Dermis microvascular lymphatic vessel endothelial cell (primary cell): Measurements from ENCODE around the gene MAD1L1. TPM values are rescaled to one million over a fixed set of nuclear protein-coding genes. Genes with fewer than 3 reads are reported as not detected.

Source experiments
- DNase-seq, 2 donors: peaks; one replicate each; pipeline versions ENCODE4 v3.0.0 to v3.0.0-alpha.2; 2010; ENCODE audit warnings: low read depth in 2 of 2
- total RNA-seq: library from RNA; depleted of rRNA; stranded (reverse); fragments of >200 nt; gene quantifications from 2 replicates; pipeline ENCODE4 v1.2.1, GENCODE V29; 2014

MAD1L1 gene
- total RNA-seq, 1 donor from 2014 or later: 41.1 TPM

GRCh38 chr7:1945558-1945957 lies 287.2 kb downstream of the MAD1L1 start:
- no peak for DNase-seq

DNA sequence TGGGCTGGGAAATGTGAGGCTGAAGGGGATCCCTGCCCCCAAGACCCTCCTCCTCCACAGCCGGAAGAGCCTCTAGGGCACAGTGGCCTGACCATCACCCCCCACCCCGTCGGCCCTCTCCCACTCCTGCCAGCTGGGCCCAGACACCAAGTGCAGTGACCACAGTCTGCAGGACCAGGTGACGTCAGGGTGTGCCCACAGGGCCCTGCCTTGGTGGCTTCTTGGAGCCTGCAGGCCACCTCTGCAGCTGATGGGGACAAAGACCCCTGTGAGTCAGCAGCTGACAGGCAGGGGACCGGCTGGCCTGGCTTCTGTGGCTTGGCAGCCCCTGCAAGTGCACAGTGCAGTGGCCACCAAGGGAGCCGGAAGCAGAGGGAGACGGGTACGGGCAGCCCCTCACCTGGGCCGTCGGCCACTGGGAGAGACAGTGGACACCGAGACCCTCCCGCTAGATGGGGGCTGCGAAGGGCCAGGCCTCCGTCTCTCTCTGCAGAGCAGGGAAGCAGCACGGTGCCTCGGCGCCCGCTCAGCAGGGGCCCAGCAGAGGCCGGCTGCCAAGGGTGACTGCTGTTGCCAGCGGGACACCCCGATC lies 288.0 kb downstream of the MAD1L1 start:
- DNase-seq: no peak

DNA sequence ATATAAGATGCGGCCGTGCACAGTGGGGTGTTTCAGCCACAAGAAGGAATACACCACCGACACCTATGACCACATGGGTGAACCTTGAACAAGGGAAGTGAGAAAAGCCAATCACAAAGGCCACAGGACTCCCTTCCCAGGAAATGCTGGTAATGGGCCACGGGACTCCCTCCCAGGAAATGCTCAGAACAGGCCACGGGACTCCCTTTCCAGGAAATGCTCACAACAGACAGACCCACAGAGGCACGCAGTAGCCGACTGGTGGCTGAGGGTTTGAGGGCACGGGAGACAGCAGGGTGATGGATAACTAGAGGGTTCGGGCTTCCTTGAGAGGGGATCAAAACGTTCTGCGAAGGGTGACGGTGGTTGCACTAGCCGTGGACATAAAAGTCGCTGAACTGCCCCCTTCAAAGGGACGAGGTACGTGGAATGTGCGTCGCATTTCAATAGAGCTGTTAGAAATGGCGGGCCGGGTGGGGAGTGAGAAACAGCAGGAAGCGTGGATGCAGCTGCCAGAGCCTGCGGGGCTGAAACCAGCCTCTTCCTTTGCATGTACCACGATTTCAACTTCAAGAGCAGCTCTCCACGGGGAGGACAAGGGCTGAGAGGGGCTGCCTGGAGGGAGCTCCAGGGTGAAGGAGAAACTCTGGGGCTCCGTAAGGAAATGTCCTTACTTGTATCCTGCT lies 288.7 kb downstream of the MAD1L1 start:
- DNase-seq: no peak

- DNase-seq: no peak
Observed at GRCh38 chr7:1943326-1943725, 289.4 kb downstream of the MAD1L1 start.

- DNase-seq: peak in 1 of 2 donors; percentile 14
Observed at GRCh38 chr7:1942941-1943289, 289.8 kb downstream of the MAD1L1 start.

GRCh38 chr7:1942243-1942940 lies 290.4 kb downstream of the MAD1L1 start:
- DNase-seq: no peak

GRCh38 chr7:1941464-1942242 lies 291.1 kb downstream of the MAD1L1 start:
- no peak for DNase-seq

DNA sequence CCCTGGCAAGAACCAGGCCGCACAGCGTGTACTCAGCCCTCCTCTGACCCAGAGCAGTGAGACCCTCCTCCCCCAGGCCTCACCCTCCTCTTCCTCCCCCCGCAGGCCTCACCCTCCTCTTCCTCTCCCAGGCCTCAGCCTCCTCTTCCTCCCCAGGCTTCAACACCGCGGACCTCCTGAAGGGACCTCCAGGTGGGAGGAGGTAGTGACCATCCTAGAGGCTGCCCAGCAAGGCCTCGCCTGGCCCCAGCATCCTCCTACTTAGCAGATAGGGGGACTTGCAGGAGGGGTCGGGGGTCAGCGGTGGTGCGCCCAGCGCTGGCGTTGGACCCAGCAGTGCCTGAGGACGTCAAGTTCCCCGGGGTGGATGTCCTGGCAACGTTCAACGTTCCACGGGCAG lies 291.9 kb downstream of the MAD1L1 start:
- no peak for DNase-seq

- DNase-seq: no peak
Observed at GRCh38 chr7:1940402-1940786, 292.4 kb downstream of the MAD1L1 start.

DNA sequence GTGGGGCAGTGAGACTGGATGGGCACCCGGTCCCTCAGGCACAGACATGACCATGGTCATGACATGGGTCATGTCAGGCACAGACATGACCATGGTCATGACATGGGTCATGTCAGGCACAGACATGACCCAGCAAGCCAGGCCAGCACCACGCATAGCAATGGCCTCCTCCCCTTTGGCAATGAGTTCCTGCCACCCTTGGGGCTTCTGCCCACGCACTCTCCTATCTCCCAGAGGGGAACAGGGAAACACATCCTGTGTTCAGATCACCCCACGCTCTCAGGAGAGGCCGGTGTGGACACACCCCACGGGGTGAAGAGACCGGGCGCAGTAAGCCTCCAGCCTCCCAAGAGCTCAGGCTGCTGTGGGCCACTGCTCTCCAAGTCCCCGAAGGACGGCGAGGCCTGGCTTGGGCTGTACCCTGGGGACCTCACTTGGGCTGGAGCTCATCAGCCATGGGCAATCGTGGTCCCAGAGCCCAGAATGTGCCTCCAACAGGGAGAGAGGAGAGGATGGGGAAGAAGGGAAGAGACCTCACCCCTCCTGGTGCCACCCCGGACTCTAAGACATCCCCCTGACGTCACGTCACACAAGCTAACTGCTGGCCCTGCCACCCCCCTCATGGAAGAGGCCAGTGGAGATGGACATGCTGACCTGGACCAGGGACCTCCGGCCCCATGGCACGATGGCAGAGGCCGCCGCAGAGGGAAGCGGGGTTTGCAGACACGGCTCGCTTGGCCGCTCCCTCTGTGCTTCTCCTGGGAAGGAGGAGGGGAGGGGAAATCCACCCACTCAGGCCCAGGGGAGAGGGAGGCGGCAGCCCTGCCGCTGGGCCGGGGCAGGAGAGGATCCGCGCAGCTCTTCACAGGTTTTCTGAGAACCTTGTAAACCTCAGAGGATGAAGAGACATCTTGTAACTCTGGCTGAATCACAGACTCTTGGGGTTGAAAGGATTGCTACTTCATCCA lies 293.0 kb downstream of the MAD1L1 start:
- no peak for DNase-seq

GRCh38 chr7:1938788-1939433 lies 293.8 kb downstream of the MAD1L1 start:
- DNase-seq: no peak

DNA sequence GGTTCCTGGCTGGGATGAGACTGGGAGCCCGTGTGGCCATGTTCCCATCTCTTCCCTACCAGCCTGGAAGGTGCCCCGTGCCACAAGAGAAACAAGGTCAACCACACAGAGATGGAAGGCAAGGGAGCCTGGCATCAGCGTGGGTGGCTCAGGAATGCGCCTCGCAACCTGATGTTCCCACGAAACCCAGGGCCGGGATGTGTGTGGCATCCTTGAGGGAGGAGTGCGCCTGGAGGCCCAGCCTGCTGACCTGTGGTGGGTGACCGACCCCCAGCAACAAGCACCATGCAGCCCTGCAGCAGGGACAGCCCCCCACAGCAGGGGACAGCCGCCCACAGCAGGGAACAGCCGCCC lies 295.5 kb downstream of the MAD1L1 start:
- no peak for DNase-seq

DNA sequence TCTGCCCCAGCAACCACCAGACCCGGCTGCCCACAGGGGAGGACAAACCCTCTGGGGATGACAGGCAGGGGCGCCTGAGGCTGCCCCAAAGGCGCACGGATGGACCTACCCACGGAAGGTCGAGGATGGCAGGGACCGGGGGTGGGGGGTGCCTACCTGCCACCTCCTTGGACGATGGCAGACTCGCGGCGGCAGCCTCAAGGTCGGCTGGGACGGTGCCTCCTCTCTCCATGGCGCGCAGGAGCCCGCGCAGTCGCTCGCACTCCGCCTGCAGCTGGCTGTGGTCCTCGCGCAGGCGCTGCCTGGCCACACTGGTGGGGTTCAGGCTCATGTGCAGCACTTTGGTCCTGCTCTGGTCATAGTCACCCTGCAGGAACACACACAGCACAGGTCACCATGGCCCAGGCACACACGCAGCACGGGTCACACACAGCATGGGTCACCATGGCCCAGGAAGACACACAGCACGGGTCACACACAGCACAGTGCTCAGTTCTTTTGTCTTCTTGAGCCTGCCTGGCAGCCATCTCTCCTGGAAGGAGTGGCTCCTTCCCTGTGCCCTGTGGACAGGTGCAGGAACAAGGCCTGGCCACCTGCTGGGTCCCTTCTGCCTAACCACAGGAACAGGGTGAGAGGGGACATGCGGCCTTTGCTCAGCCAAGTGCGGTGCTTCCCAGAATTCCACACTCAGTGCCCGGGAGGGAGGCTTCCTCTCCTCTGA lies 296.1 kb downstream of the MAD1L1 start:
- no peak for DNase-seq

GRCh38 chr7:1936006-1936310 lies 296.8 kb downstream of the MAD1L1 start:
- no peak for DNase-seq

DNA sequence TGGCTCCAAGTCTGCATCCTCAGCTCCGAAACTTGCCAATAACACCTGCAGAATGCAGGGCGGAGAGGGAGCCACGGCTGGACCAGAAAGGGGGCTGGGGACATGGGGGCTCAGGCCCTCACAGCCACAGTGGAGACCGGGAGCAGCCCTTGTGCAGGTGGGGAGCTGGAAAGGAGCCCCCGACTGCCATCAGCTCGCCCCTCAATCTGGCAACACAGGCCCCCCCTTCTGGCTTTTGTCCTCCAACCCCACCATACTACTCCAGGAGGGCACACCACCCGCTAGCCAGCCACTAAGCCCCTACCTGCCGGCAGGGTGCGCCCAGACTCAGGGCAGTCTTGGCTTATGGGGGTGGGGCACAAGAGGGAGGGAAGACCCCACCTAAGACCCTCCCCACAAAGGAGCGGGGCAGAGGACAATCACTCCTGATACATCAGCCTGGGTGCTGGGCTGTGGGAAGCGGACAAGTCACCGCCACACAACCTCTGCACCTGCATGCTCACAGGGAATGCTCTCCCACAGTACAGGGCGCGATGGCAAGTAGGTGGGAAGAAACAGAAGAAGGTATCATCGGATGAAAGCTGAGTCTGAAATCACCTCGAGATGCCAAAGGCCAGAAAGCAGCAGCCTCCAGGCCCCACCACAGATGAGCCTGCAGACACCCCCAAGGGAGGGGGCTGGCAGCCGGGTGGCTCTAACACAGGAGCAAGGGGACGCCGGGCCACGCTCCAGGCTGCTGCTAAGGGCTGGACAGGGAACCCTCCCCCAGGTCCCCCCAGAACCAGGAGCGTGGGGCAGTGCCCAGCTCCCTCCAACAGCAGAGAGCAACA lies 297.4 kb downstream of the MAD1L1 start:
- no peak for DNase-seq

DNA sequence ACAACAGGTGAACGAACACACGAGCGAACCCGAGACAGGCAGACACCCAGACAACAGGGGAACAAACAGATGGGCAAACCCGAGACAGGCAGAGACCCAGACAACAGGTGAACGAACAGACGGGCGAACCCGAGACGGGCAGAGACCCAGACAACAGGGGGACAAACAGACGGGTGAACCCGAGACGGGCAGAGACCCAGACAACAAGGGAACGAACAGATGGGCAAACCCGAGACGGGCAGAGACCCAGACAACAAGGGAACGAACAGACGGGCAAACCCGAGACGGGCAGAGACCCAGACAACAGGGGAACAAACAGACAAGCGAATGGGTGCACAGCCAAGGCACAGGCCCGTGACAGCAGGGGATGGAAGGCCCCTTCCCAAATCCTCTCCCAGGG lies 298.0 kb downstream of the MAD1L1 start:
- no peak for DNase-seq

- DNase-seq: no peak
Observed at GRCh38 chr7:1934017-1934416, 298.7 kb downstream of the MAD1L1 start.

DNA sequence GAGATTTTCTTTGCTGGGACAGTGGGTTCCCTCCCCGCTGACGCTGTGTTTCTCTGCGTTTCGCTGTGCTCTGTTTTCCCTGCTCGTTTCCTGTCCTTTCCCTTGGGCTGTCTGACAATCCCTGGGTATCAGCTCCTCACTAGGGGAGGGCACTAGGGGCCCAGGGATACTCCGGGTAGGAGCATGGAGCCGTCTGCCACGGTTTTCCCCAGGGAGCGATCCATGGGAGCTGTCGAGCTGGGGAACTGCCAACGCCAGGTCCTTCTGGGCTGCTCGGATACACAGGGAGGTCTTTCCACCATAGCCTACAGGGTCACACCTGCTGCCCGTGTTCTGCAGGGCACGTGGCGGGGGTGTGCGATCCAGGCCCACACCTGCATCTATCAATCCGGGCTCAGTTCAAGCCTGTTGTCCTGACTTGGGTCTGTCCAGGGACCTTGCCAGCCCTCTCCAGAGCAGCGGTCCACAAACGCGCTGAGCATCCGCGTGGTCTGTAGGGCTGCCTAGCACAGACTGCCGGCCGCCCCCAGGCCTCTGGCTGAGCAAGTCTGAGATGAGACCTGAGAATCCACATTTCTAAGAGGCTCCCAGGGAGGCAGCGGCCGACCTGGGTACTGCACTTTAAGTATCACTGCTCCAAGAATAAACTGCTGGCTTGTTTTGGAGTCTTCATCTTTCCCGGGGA lies 299.5 kb downstream of the MAD1L1 start:
- no peak for DNase-seq

- DNase-seq: no peak
Observed at GRCh38 chr7:1931951-1932270, 300.8 kb downstream of the MAD1L1 start.
